COLO829 (cell line): Measurements from ENCODE around the gene RNASE8.
"Not testable (repeated sequence)": the region's sequence is repeated elsewhere in the genome, so short reads cannot be mapped to it uniquely, and the experiment has no call there.

Experiments
- DNase-seq: peaks from one replicate; pipeline ENCODE4 v3.0.0; 2012; ENCODE audit warnings: low spot score

RNASE8 gene

DNA sequence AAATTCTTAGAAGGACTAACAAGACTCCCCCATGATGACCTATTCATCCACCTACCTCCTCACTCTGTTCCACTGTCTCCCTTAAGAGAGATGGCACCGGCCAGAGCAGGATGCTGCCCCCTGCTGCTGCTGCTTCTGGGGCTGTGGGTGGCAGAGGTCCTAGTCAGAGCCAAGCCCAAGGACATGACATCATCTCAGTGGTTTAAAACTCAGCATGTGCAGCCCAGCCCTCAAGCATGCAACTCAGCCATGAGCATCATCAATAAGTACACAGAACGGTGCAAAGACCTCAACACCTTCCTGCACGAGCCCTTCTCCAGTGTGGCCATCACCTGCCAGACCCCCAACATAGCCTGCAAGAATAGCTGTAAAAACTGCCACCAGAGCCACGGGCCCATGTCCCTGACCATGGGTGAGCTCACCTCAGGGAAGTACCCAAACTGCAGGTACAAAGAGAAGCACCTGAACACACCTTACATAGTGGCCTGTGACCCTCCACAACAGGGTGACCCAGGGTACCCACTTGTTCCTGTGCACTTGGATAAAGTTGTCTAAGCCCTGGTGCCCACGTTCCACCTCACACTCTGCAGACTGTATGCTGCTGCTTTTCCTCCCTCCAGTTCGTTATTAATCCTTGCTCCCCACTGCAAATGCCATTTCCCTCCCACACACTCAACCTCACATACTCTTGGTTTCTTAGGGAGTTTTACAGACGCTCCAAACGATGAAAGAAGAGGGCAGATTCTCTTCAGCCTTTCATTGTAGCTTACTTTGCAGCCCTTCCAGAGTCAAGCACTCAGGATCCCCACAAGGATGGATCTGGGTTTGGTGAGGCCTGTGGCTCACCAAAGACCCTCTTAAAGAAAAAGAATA lies at the start of gene RNASE8:
RNASE8 (plus strand) TSS at position 20 of the 873 bp plus-strand sequence; CDS start at position 91, 71 bp downstream.
- DNase-seq: no peak

- not testable (repeated sequence) for DNase-seq
Observed at GRCh38 chr14:21009721-21010120, 47.9 kb upstream of the RNASE8 start.

DNA sequence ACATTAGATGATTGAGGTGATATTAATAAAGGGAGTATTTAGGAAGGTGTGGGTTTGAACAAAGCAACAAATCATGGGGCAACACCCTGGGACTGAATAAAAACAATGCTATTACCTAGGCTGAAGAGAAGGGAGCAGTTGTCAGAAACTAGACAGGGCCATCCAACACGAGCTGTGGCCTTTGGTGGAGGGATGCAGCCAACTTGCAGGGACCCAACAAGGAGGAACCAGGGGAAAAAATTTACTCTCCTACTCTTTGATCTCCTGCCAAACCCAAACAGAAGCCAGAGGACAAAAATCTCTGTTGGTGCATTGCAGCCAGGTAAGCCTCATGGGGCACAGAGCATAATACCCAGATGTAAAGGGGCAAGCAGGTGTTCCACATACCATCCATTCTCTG lies 46.5 kb upstream of the RNASE8 start:
- no peak for DNase-seq

DNA sequence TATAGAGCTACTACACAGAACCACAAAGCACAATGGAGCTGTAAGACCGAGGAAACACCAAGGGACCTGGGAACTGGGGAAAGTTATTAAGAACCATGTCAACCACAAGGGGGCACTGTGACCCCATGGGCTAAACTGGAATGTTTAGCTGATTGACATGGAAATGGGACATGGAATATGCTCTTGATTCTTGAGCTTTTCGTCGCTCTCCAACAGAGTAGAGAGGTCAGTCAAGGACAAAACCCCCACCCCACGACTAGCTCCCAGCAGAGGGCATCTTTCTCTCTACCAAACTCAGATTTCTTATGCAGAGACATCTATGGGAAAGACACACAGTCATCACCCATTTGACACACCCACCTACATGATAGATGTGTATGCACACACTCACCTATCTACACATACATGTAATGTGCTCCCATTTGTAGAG lies 42.8 kb upstream of the RNASE8 start:
- peak; percentile 87 for DNase-seq

DNA sequence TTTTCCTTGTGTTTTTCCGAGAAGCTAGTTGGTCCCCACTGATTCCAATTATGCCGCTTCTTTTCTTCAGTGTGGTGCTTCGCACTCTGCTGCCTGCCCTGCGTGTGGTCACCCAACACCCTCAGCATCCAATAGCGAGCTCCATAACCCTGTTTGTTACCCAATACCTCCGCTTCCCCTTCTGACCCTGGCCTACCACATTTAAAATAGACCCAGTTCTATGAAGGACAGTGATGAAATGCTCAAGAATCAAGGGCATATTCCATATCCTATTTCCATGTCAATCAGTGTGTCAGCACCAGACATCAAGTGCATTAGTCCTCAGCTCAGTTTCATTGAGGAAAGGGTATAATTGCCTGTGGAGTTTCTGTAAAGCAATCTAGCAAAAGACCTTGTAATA lies 42.3 kb upstream of the RNASE8 start:
- no peak for DNase-seq

GRCh38 chr14:21016413-21017190 lies 41.0 kb upstream of the RNASE8 start:
- no peak for DNase-seq

DNA sequence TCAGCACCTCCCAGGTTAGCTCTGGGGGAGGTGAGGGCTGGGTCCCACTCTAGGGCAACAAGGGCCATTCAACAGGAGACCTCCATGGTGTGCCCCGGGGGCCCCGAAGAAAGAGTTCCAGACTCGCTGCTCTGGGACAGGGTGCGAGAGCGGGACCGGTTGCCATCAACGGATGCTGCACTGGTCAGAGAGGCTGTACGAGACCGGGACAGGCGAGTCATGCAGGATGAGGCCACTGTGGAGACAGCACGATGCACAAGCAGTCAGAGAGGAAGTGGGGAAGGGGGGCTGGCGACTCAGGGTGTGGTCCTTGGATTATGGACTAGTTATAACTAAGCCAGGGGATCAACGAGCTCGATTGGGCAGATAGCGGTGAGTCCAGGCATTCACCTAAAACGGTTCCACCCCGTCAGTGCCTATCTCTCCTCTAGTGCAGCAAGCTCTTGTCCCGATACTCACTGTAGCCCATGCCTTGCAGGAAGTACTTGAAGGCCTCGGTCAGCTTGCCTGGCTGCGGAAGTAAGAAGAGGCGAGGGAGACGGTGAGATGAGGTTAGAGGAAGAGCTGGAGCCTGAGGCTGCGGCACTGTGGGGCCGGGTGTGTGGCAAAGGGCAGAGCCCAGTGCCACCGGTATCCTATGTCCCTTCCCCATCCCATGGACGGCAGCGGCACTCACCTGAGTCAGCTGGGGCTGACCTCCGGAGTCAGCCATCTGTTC lies 39.9 kb upstream of the RNASE8 start:
- DNase-seq: no peak

GRCh38 chr14:21018286-21018685 lies 39.3 kb upstream of the RNASE8 start:
- DNase-seq: no peak

DNA sequence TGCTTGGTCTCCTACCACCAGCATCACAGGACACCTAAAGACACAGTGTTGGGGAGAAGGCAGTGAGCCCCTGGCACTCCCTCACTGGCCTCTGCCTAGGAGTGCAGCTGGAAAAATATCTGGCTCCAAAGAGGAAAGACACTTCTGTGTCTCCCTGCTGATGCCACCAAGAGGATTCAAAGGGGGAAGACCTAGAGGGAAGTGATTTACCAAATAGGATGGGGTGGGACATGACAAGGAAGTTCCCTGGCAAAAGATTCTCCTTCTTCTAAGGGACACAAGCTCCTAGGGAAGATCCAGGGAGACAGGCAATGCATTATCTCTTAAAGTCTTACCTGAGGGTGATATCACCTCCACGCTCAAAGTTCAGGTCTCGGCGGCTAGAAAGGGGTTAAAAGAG lies 38.8 kb upstream of the RNASE8 start:
- DNase-seq: no peak

DNA sequence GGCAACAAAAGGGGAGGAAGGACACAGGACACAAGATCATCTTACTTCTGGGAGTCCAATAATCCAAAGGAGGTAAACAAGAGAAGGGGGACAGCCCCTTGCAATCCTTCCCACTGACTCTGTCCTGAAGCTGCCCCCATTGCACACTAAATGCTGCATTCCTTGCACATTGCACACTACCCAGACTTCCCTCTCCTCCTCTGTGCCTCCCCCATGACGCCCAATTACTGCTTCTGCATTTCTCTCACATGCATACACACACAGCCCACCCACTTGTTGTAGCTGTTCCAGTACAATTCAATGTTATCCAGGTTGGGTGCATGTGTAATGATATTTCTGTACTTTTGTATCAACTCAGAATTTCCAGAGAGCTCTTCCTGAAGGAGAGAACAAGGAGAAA lies 38.3 kb upstream of the RNASE8 start:
- no peak for DNase-seq

- no peak for DNase-seq
Observed at GRCh38 chr14:21020977-21021545, 36.6 kb upstream of the RNASE8 start.

GRCh38 chr14:21022686-21023085 lies 34.9 kb upstream of the RNASE8 start:
- DNase-seq: no peak

DNA sequence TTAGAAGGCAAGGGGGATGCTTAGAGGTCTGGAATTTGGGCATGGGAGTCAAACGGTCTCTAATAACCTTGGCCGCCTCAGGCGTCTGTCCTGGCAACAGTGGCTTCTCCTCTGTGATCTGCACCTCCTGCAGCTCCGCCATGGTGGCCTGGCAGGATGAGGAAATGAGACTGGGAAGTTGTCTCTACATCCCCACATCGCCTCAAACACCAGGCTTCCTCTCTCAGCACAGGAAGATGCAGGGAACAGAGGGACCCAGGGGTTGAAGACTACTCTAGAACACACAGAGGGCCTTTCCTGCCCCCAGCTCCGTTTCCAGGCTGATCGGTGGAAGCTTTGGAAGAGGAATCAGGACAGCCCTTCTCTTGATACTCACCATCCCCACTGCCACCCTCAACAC lies 34.4 kb upstream of the RNASE8 start:
- DNase-seq: no peak

DNA sequence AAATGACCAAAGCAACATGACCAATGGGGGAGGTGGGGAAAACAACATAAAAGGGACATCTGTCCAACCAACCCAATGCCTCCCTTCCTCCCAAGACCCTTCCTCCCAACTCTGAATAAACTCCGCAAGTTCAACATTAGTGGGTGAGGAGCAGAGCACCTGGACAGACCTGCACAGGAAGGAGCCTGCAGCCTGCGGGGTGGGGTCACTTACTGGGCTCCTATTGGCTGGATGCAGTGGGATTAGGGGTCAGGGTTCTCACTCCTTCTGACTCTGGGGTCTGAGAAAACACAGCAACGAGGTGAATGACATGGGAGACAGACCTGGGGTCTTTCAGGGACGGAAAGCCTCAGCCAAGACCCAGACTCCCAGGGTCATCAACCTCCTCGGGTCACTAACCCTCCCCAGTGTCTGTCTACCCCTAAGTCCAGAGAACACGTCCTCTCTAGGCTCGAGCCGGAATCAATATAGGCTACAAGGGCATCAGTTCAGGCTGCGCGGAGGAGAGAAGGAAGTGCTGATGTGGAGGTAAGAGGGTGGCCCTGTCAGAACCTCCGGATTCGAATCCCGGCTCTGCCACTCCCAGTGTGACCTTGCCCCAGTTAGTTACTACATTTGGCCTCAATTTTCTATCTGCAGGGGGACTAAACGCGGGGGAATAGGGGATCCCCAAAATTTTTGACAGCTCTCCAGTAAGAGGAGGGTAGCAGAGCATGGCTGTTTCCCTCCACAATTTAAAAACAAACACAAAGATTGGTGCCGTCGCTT lies 33.6 kb upstream of the RNASE8 start:
- DNase-seq: no peak

- peak; percentile 61 for DNase-seq
Observed at GRCh38 chr14:21024585-21025370, 32.8 kb upstream of the RNASE8 start, which contains the start of gene NDRG2. NDRG2 (minus strand) TSS chr14:21025061; CDS start chr14:21023315, 1,746 bp downstream.

DNA sequence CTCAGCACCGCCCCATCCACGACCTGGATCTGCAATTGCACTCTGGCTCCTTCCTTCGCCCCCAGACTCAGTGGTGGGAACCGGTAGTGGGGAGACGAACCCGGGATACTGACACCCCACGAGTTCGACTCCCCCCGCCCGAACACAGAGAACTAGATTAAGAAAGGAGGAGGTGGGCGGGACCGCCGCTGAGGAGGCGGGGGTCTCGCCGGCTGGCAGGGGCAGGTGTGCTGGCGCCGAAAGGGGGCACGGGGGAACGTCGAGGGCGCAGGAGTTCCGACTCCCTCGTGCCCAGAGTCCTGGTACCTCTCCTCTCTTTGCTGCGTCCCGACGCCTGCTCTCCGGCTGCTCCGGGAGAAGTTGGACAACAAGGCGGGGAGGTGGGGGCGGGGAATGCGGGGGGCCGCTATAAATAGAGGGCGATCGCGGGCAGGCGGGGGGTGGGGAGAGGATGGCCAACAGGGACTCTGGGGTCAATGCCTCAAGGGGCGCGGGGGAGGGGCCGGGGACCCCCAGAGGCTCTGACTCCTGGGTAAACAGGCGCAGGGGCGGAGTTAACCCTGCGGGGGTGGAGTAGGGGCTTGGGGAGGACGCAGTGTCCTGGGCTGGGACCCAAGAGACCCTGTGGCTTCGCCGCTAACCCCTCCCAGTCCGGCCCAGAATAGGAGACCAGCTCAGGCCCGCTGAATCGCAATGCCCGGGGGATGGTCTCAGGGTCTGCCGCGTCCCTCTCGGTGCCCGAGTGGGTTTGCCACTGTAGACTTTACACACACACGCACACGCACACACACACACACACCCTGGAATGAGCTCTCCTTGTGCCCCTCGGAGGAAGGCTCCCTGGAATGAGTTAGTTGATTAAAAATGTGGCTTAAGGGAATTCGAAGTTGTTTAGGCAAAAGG lies 32.0 kb upstream of the RNASE8 start:
- no peak for DNase-seq

DNA sequence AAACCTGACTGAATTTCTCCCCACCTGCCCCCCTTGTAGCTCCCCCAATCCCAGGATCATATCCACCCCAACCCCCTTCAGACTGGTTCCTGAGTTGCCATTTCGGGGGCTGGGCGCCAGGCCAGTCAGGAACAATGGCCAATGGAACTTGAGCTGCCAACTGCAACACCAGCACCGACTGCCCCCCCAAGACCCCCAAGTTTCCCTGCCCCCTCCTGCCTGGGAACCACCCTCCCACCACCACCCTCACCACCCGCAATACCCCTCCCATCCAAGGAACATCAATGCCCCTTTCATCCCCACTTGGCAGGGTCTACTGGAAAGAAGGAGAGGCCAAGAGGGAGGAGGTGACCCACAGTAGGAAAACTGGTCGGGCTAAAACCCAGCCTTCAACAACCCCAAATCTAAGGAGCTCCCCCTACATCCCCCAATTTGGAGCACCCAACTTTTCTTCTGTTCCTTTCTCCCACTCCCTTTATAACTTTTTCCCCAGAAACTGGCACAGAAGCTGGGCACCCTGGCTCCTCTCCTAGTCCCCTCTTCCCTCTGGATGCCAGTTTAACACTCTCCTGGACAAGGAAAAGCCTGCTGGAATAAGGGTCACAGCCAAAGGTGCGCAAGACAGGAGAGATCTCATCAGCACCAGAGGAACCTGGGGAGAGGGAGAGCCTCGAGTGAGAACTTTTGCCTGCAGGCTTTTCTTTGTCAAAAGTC lies 31.2 kb upstream of the RNASE8 start:
- DNase-seq: no peak

GRCh38 chr14:21026988-21027315 lies 30.7 kb upstream of the RNASE8 start:
- no peak for DNase-seq

DNA sequence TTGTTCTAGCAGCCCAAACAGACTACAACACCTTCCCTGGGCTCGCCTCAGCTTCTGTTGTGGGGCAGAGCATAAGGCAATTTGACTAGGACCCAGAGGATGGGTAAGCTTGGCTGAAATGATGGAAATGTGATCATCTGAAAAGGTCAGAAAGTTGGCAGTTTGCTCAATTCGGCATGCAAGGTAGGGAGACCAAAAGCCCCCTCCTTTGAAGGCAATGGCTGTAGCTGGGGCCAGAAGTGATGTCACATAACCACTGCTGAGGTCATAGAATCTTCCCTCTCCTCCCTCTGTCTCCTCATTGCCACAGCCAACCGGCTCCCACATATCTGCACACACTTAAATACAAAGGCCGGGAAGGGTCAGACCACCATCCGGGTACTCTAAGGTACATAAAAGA lies 27.7 kb upstream of the RNASE8 start, which contains the start of gene TPPP2:
TPPP2 (plus strand) TSS at position 301 of the 400 bp plus-strand sequence. CDS start 365 bp downstream, outside the sequence.
- DNase-seq: no peak
